Ascending aorta (tissue), 2 donors: ENCODE measurements around the gene SEMA5A. TPM values are rescaled to one million over a fixed set of nuclear protein-coding genes. Genes with fewer than 3 reads are reported as not detected.

Experiments
- DNase-seq, 2 donors: peaks; one replicate each; pipeline ENCODE4 v3.0.0-alpha.2; 2019; ENCODE audit warnings: low spot score in 2 of 2
- H3K27ac ChIP-seq, 2 donors: fragments of 200-600 bp; sonication (generic); one replicate each; pipeline ENCODE4 v1.5.1; 2016 to 2017; ENCODE audit warnings: mild to moderate bottlenecking in 1 of 2
- H3K27me3 ChIP-seq: fragments of 200-600 bp; sonication (generic); one replicate; pipeline ENCODE4 v1.5.1; 2017
- H3K36me3 ChIP-seq, 2 donors: fragments of 200-600 bp; sonication (generic); one replicate each; pipeline ENCODE4 v1.5.1; 2016
- H3K4me1 ChIP-seq, 2 donors: fragments of 200-600 bp; sonication (generic); one replicate each; pipeline ENCODE4 v1.5.1; 2016 to 2017; ENCODE audit warnings: mild to moderate bottlenecking in 1 of 2
- H3K4me3 ChIP-seq, 2 donors: fragments of 200-600 bp; sonication (generic); one replicate each; pipeline ENCODE4 v1.5.1; 2016 to 2017; ENCODE audit warnings: mild to moderate bottlenecking in 1 of 2
- H3K9me3 ChIP-seq, 2 donors: fragments of 200-600 bp; sonication (generic); one replicate each; pipeline ENCODE4 v1.5.1; 2016
- intact Hi-C: fragments of 100-400 bp; cut with DNase I; formaldehyde crosslinking; loops from one replicate; pipeline ENCODE4 v1.15.1; 2023
- total RNA-seq: library from RNA; depleted of rRNA; stranded (reverse); fragments of >200 nt; gene quantifications from one replicate; pipeline ENCODE4 v1.1.0, GENCODE V29; 2016
- TF ChIP-seq, protein P1 (sequence below), 3 experiments: fragments of 200-600 bp in 2 of 3; fragments of 450-650 bp in 1 of 3; sonication (generic) in 2 of 3; IDR thresholded peaks; one replicate each; pipeline ENCODE4 v1.5.1; 2016 to 2019; ENCODE audit warnings: antibody characterized with exemption in 3 of 3, mild to moderate bottlenecking in 1 of 3, moderate library complexity in 1 of 3

The SEMA5A gene
- total RNA-seq, 1 donor from 2014 or later: 18.4 TPM

GRCh38 chr5:9202636-9203035, 343.2 kb downstream of the SEMA5A start:
- Histone ChIP-seq H3K27me3 (no peaks in the 10 kb centered on the region), H3K4me3 (no peak overlapping the region), H3K9me3 (no peaks in the 10 kb centered on the region), H3K27ac (no peak overlapping the region), H3K4me1 (no peaks in the 10 kb centered on the region), H3K36me3 (no peaks in the 10 kb centered on the region)
- intact Hi-C loops: no loop called here
- TF ChIP-seq, protein P1, sequence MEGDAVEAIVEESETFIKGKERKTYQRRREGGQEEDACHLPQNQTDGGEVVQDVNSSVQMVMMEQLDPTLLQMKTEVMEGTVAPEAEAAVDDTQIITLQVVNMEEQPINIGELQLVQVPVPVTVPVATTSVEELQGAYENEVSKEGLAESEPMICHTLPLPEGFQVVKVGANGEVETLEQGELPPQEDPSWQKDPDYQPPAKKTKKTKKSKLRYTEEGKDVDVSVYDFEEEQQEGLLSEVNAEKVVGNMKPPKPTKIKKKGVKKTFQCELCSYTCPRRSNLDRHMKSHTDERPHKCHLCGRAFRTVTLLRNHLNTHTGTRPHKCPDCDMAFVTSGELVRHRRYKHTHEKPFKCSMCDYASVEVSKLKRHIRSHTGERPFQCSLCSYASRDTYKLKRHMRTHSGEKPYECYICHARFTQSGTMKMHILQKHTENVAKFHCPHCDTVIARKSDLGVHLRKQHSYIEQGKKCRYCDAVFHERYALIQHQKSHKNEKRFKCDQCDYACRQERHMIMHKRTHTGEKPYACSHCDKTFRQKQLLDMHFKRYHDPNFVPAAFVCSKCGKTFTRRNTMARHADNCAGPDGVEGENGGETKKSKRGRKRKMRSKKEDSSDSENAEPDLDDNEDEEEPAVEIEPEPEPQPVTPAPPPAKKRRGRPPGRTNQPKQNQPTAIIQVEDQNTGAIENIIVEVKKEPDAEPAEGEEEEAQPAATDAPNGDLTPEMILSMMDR (IDR thresholded peaks at IDR 0.05): no peak
- DNase-seq: no peak

GRCh38 chr5:9201761-9202160, 344.1 kb downstream of the SEMA5A start:
- Histone ChIP-seq H3K27me3 (no peaks in the 10 kb centered on the region), H3K4me1 (no peaks in the 10 kb centered on the region), H3K36me3 (no peaks in the 10 kb centered on the region), H3K9me3 (no peaks in the 10 kb centered on the region), H3K4me3 (no peak overlapping the region), H3K27ac (no peak overlapping the region)
- no peak for DNase-seq
- intact Hi-C loops: no loop called here
- TF ChIP-seq, protein P1 (IDR thresholded peaks at IDR 0.05): no peak

- intact Hi-C loops: no loop called here
Observed at GRCh38 chr5:9201011-9201410, 344.9 kb downstream of the SEMA5A start.

DNA sequence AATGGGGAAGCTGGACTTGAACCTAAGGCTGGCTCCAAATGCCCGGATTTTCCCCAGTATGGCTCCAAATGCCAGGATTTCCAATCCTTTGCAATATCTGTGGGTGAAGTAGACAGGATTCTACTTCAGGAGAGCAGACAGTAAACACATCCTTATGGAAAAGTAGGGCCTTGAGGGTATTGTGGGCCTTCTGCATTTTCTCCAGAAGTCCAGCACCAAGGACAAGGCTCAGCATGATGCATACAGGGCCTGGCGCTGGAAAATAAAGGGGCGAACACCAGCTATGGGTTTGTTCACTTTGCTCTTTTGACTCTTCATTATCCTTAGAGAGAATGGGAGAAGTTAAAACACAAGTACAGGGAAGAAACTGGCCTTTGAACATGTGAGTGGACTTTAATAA, 347.5 kb downstream of the SEMA5A start:
- no peak for DNase-seq
- no peaks in the 10 kb centered on the region for H3K27me3 ChIP-seq
- intact Hi-C loops: no loop called here
- TF ChIP-seq, protein P1 (IDR thresholded peaks at IDR 0.05): no peak
- H3K36me3 ChIP-seq: peaks cover 0 to 4% of the 10 kb centered on the region in 2 donors
- H3K27ac ChIP-seq: no peak overlapping the region
- H3K4me1 ChIP-seq: no peaks in the 10 kb centered on the region
- H3K9me3 ChIP-seq: no peaks in the 10 kb centered on the region
- no peak overlapping the region for H3K4me3 ChIP-seq

More at GRCh38 chr5:9201011-9201410, 344.9 kb downstream of the SEMA5A start:
- H3K4me1 ChIP-seq: no peaks in the 10 kb centered on the region
- no peak overlapping the region for H3K27ac ChIP-seq
- no peak overlapping the region for H3K4me3 ChIP-seq
- H3K27me3 ChIP-seq: no peaks in the 10 kb centered on the region
- TF ChIP-seq, protein P1 (IDR thresholded peaks at IDR 0.05): no peak
- no peaks in the 10 kb centered on the region for H3K9me3 ChIP-seq
- peaks cover 0 to 2% of the 10 kb centered on the region in 2 donors for H3K36me3 ChIP-seq
- DNase-seq: no peak

GRCh38 chr5:9197881-9198260, 348.0 kb downstream of the SEMA5A start:
- H3K4me1 ChIP-seq: no peaks in the 10 kb centered on the region
- H3K9me3 ChIP-seq: no peaks in the 10 kb centered on the region
- no peaks in the 10 kb centered on the region for H3K27me3 ChIP-seq
- no peak for DNase-seq
- intact Hi-C loops: no loop called here
- no peak overlapping the region for H3K4me3 ChIP-seq
- peaks cover 0 to 4% of the 10 kb centered on the region in 2 donors for H3K36me3 ChIP-seq
- H3K27ac ChIP-seq: no peak overlapping the region
- TF ChIP-seq, protein P1 (IDR thresholded peaks at IDR 0.05): no peak
